Measurements from ENCODE around the gene MRPL28. TPM values are rescaled to one million over a fixed set of nuclear protein-coding genes. Genes with fewer than 3 reads are reported as not detected.

Gene MRPL28
- polyA plus RNA-seq, 3 donors = 68.6 to 88.5 (median 88.1) TPM

DNA sequence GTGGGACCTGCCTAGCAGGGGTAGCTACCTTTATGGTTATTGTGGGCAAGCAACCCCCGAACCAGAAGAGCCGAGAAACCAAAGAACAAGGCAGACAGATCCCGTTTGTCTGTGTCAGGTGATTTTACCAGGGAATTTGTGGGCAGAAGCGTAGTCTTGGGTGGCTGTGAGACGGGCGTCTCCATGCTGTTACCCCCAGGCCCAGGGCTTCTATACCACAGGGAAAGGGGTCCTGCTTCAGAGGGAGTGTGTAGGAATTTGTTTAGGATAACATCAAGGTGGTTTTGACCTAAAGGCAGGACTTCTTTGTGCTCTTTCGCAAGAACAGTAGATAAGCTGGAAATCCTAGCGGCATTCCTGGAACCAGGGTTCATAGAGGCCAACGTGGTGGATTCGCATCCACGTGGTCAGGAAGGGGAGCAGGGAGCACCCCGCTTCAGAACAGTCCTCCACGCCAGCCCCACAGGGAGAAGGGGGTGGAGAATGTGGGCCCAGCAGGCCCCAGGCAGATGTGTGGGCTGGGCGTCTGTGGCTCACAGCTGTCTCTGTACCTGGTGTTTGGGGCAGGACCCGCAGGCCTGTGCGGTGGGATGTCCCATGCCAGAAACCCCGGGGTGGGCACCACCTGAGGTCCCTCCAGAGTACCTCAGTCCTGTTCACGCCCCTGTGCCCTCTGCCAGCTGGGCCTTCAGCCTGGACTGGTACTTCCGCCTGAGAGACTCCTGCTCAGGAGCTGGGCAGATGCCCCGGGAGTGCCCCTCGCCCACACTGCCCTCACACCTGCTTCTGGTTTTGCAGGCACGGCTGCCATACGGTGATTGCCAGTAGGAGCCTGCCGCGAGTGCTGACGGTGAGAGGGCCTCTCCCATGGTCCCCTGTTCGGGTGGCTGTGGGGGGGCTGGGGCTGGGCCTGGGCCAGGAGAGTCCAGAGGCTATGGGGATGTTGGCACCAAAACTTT is 35.5 kb upstream of the MRPL28 start:
- H3K27ac ChIP-seq (ENCODE audit: low read depth in 1 of 2, low read length in 2 of 2) = no peak overlapping the region
- no peaks in the 10 kb centered on the region for H4K20me1 ChIP-seq (ENCODE audit: insufficient read depth, low read length)
- no peaks in the 10 kb centered on the region for H3K9me3 Mint-ChIP-seq
- no peaks in the 10 kb centered on the region for H3K36me3 Mint-ChIP-seq
- H3K27me3 Mint-ChIP-seq (ENCODE audit: low read depth in 3 of 3) = no peaks in the 10 kb centered on the region
- 93% methylated on average over 25 of the region's 27 CpGs for WGBS (ENCODE audit: insufficient coverage)
- no peaks in the 10 kb centered on the region for H3K27me3 ChIP-seq (ENCODE audit: control insufficient read depth in 2 of 2, insufficient read depth in 2 of 2, low read length in 2 of 2)
- peaks cover 6% of the 10 kb centered on the region for H3K4me1 Mint-ChIP-seq
- peaks cover 5 to 7% of the 10 kb centered on the region in 2 donors for H3K4me1 ChIP-seq (ENCODE audit: control insufficient read depth in 1 of 2, insufficient read depth in 2 of 2, low read length in 2 of 2)
- H3K9ac ChIP-seq (ENCODE audit: insufficient read depth, low read length, poor library complexity, severe bottlenecking) = no peak overlapping the region
- H3K36me3 ChIP-seq (replicated peaks in 1 of 2; ENCODE audit: control insufficient read depth in 1 of 2, insufficient read depth in 2 of 2, low read length in 2 of 2) = no peaks in the 10 kb centered on the region
- peak overlapping the region in 1 of 7 donors; percentile 43 for H3K27ac Mint-ChIP-seq
- intact Hi-C loops (cut with micrococcal nuclease) = no loop called here
- H2AFZ ChIP-seq (ENCODE audit: insufficient read depth, low read depth, low read length, poor library complexity, severe bottlenecking) = no peak overlapping the region
- TF ChIP-seq CTCF (IDR thresholded peaks at IDR 0.05) = no peak
- H3K4me2 ChIP-seq (replicated peaks; ENCODE audit: extremely low read depth, low read length, poor library complexity, severe bottlenecking) = no peak overlapping the region
- H3K4me3 ChIP-seq (replicated peaks in 1 of 3; ENCODE audit: low read depth in 2 of 3, low read length in 3 of 3) = no peak overlapping the region
- no peaks in the 10 kb centered on the region for H3K9me3 ChIP-seq (replicated peaks in 1 of 2; ENCODE audit: control insufficient read depth in 1 of 2, insufficient read depth in 1 of 2, low read length in 2 of 2)
- peaks cover 4% of the 10 kb centered on the region for H3K79me2 ChIP-seq (ENCODE audit: insufficient read depth, low read length)
- no peak overlapping the region for H3K4me3 Mint-ChIP-seq
- DNase-seq = no peak

- H3K4me3 Mint-ChIP-seq = no peak overlapping the region
Observed at GRCh38 chr16:404971-405486, 34.7 kb upstream of the MRPL28 start.

More at GRCh38 chr16:404971-405486, 34.7 kb upstream of the MRPL28 start:
- Histone ChIP-seq H3K27me3 (ENCODE audit: control insufficient read depth in 2 of 2, insufficient read depth in 2 of 2, low read length in 2 of 2) (no peaks in the 10 kb centered on the region), H3K4me3 (replicated peaks in 1 of 3; ENCODE audit: low read depth in 2 of 3, low read length in 3 of 3) (no peak overlapping the region), H3K36me3 (replicated peaks in 1 of 2; ENCODE audit: control insufficient read depth in 1 of 2, insufficient read depth in 2 of 2, low read length in 2 of 2) (no peaks in the 10 kb centered on the region), H3K4me2 (replicated peaks; ENCODE audit: extremely low read depth, low read length, poor library complexity, severe bottlenecking) (no peak overlapping the region), H4K20me1 (ENCODE audit: insufficient read depth, low read length) (no peaks in the 10 kb centered on the region), H3K9me3 (replicated peaks in 1 of 2; ENCODE audit: control insufficient read depth in 1 of 2, insufficient read depth in 1 of 2, low read length in 2 of 2) (no peaks in the 10 kb centered on the region), H3K27ac (ENCODE audit: low read depth in 1 of 2, low read length in 2 of 2) (no peak overlapping the region), H3K9ac (ENCODE audit: insufficient read depth, low read length, poor library complexity, severe bottlenecking) (no peak overlapping the region), H3K79me2 (ENCODE audit: insufficient read depth, low read length) (peaks cover 4% of the 10 kb centered on the region), H2AFZ (ENCODE audit: insufficient read depth, low read depth, low read length, poor library complexity, severe bottlenecking) (no peak overlapping the region), H3K4me1 (ENCODE audit: control insufficient read depth in 1 of 2, insufficient read depth in 2 of 2, low read length in 2 of 2) (peaks cover 11 to 15% of the 10 kb centered on the region in 2 donors)
- Mint-ChIP-seq H3K27ac (no peak overlapping the region), H3K36me3 (no peaks in the 10 kb centered on the region), H3K9me3 (no peaks in the 10 kb centered on the region), H3K4me1 (peaks cover 13% of the 10 kb centered on the region), H3K27me3 (ENCODE audit: low read depth in 3 of 3) (no peaks in the 10 kb centered on the region)
- WGBS (ENCODE audit: insufficient coverage) = 97% methylated on average over 8 of the region's 12 CpGs
- intact Hi-C loops (cut with micrococcal nuclease) = loop anchor here in 1 of 2 donors (5.0 kb wide), 1 partner anchor 122 kb away; the partner anchor contains the start of gene CAPN15
- TF ChIP-seq CTCF (IDR thresholded peaks at IDR 0.05) = no peak
- DNase-seq = no peak

Data from CD14-positive monocyte (primary cell).